Uterus (tissue), 2 donors: Measurements from ENCODE around the gene S100PBP.

Source experiments
- CTCF ChIP-seq, 4 experiments: fragments of 200-600 bp in 2 of 4; fragments of 450-650 bp in 2 of 4; sonication (generic) in 2 of 4; IDR thresholded peaks; one replicate each; pipeline ENCODE4 v1.5.1; 2016 to 2019; ENCODE audit warnings: antibody characterized with exemption in 4 of 4, mild to moderate bottlenecking in 2 of 4, moderate library complexity in 1 of 4
- POLR2A ChIP-seq, 2 donors: fragments of 450-650 bp; IDR thresholded peaks; one replicate each; pipeline ENCODE4 v1.6.1; 2016; ENCODE audit warnings: antibody characterized with exemption in 2 of 2, mild to moderate bottlenecking in 1 of 2, moderate library complexity in 1 of 2

- no peak for TF ChIP-seq CTCF (IDR thresholded peaks at IDR 0.05)
- TF ChIP-seq POLR2A (IDR thresholded peaks at IDR 0.05), result no peak
Measured at GRCh38 chr1:32891630-32892029, 74.2 kb downstream of the S100PBP start.
